OCI-LY7 (cell line): ENCODE results near the gene RHOU. TPM values are rescaled to one million over a fixed set of nuclear protein-coding genes. Genes with fewer than 3 reads are reported as not detected.

Experiments
- BruUV-seq: library from RNA; stranded (reverse); fragments of 400-500 nt; replicated peaks from 2 replicates; lab custom pipeline; 2021; lab: Mats Ljungman, UMichigan
- CTCF ChIA-PET: fragments of 300-600 bp; sonication (Branson Sonifier 250); formaldehyde crosslinking; loops from one replicate; lab custom pipeline; 2022; ENCODE audit warnings: antibody characterized with exemption; ENCODE audit not compliant: unreplicated experiment; lab: Charles Lee
- POLR2A ChIA-PET: fragments of 300-600 bp; sonication (Branson Sonifier 250); formaldehyde crosslinking; loops from one replicate; lab custom pipeline; 2022; ENCODE audit warnings: antibody characterized with exemption; lab: Charles Lee
- DNase-seq: peaks from one replicate; pipeline ENCODE4 v3.0.0-alpha.2; 2015; ENCODE audit warnings: low spot score
- H2AFZ ChIP-seq: fragments of 200-600 bp; sonication (generic), shearing (Covaris generic); 2 replicates; pipeline ENCODE4 v1.6.1; 2014; ENCODE audit warnings: mild to moderate bottlenecking, antibody characterized with exemption, low read length, moderate library complexity
- H3K27ac ChIP-seq: fragments of 200-600 bp; sonication (generic); 2 replicates; pipeline ENCODE4 v1.5.1; 2014; ENCODE audit warnings: mixed run types, low read depth, mild to moderate bottlenecking, moderate library complexity, low read length, inconsistent platforms; ENCODE audit not compliant: poor library complexity, severe bottlenecking
- H3K36me3 ChIP-seq: fragments of 200-600 bp; sonication (generic); 2 replicates; pipeline ENCODE4 v1.6.1; 2014; ENCODE audit warnings: mild to moderate bottlenecking, antibody characterized with exemption, low read length, moderate library complexity, mixed read lengths; ENCODE audit not compliant: insufficient read depth
- H3K4me1 ChIP-seq: fragments of 200-600 bp; sonication (generic); 2 replicates; pipeline ENCODE4 v1.5.1; 2014; ENCODE audit warnings: mild to moderate bottlenecking, low read length; ENCODE audit not compliant: insufficient read depth, poor library complexity, severe bottlenecking
- H3K4me2 ChIP-seq: fragments of 200-600 bp; sonication (generic); 2 replicates; pipeline ENCODE4 v1.6.1; 2014; ENCODE audit warnings: mild to moderate bottlenecking, low read length
- H3K4me3 ChIP-seq: fragments of 200-600 bp; sonication (generic); 2 replicates; pipeline ENCODE4 v1.5.1; 2014; ENCODE audit warnings: mild to moderate bottlenecking, low read depth, low read length; ENCODE audit not compliant: poor library complexity, severe bottlenecking
- H3K79me2 ChIP-seq: fragments of 200-600 bp; sonication (generic); 2 replicates; pipeline ENCODE4 v1.6.1; 2016; ENCODE audit warnings: low read depth, mild to moderate bottlenecking, low read length, moderate library complexity, mixed read lengths; ENCODE audit not compliant: insufficient read depth
- H3K9me2 ChIP-seq: fragments of 200-600 bp; sonication (generic); 2 replicates; pipeline ENCODE4 v1.6.1; 2016; ENCODE audit warnings: mild to moderate bottlenecking, low read length, mixed read lengths; ENCODE audit not compliant: insufficient read depth
- H3K9me3 ChIP-seq: fragments of 200-600 bp; sonication (generic); 2 replicates; pipeline ENCODE4 v1.6.1; 2014; ENCODE audit warnings: mild to moderate bottlenecking, mixed run types, low read length, mixed read lengths
- H4K20me1 ChIP-seq: fragments of 200-600 bp; sonication (generic); 2 replicates; pipeline ENCODE4 v1.6.1; 2014; ENCODE audit warnings: mild to moderate bottlenecking, antibody characterized with exemption, low read length, moderate library complexity, mixed read lengths; ENCODE audit not compliant: insufficient read depth
- EZH2phosphoT487 ChIP-seq: fragments of 200-600 bp; sonication (generic); IDR thresholded peaks from 2 replicates; pipeline ENCODE4 v1.6.1; 2018; ENCODE audit warnings: low read depth, borderline replicate concordance, mild to moderate bottlenecking, mixed run types, antibody characterized with exemption, low read length, moderate library complexity, mixed read lengths
- intact Hi-C: fragments of 100-400 bp; cut with micrococcal nuclease; formaldehyde crosslinking; loops from one replicate; pipeline ENCODE4 v1.10.0; 2022; ENCODE audit not compliant: unreplicated experiment
- total RNA-seq, 2 experiments: library from RNA; depleted of rRNA in 1 of 2; stranded (reverse); fragments of >200 nt in 1 of 2; shearing (Covaris generic) in 1 of 2; gene quantifications; 2 replicates each; pipeline ENCODE4 v1.2.3, GENCODE V29; 2014 to 2022
- TF ChIP-seq, protein P1 (sequence below): fragments of 200-600 bp; sonication (generic); conservative IDR thresholded peaks from 2 replicates; pipeline ENCODE4 v1.5.1; 2014; ENCODE audit warnings: mild to moderate bottlenecking, antibody characterized with exemption, low read length, moderate library complexity, mixed read lengths

Gene RHOU
- total RNA-seq, 2 experiments from 2014 or later = not detected

DNA sequence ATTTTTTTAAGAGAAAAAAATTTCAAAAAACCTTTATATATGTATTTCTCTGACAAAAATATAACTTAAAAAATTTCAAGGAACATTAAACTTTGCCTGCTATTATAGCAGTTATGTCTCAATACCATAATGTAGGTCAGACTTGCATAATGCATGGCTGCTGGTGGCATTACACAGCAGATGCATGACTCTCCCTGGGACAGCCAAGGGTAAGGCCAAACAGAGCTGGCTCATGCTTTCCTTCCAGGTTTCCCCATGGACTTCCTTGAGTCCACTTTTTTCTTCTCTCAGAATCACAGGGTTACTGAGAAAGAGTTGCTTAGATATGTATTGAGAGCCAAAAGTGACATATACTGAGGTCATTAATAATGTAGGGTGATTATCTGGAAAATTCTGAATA lies 43.7 kb downstream of the RHOU start:
- Histone ChIP-seq H4K20me1 (no peaks in the 10 kb centered on the region), H3K27ac (no peak overlapping the region), H3K4me3 (no peak overlapping the region), H3K4me1 (no peaks in the 10 kb centered on the region), H3K9me3 (no peaks in the 10 kb centered on the region), H2AFZ (no peak overlapping the region), H3K36me3 (no peaks in the 10 kb centered on the region), H3K79me2 (no peaks in the 10 kb centered on the region), H3K4me2 (no peak overlapping the region), H3K9me2 (no peaks in the 10 kb centered on the region)
- no TSS peak for BruUV-seq
- ChIA-PET POLR2A (interaction anchor here (0.6 kb wide), 1 partner anchor 22 kb away, joined by 3 read pairs; no protein-coding TSS in a partner anchor), CTCF (no interaction called here)
- no peak for TF ChIP-seq EZH2phosphoT487
- TF ChIP-seq, protein P1, sequence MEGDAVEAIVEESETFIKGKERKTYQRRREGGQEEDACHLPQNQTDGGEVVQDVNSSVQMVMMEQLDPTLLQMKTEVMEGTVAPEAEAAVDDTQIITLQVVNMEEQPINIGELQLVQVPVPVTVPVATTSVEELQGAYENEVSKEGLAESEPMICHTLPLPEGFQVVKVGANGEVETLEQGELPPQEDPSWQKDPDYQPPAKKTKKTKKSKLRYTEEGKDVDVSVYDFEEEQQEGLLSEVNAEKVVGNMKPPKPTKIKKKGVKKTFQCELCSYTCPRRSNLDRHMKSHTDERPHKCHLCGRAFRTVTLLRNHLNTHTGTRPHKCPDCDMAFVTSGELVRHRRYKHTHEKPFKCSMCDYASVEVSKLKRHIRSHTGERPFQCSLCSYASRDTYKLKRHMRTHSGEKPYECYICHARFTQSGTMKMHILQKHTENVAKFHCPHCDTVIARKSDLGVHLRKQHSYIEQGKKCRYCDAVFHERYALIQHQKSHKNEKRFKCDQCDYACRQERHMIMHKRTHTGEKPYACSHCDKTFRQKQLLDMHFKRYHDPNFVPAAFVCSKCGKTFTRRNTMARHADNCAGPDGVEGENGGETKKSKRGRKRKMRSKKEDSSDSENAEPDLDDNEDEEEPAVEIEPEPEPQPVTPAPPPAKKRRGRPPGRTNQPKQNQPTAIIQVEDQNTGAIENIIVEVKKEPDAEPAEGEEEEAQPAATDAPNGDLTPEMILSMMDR = no peak
- no peak for DNase-seq
- intact Hi-C loops = no loop called here

DNA sequence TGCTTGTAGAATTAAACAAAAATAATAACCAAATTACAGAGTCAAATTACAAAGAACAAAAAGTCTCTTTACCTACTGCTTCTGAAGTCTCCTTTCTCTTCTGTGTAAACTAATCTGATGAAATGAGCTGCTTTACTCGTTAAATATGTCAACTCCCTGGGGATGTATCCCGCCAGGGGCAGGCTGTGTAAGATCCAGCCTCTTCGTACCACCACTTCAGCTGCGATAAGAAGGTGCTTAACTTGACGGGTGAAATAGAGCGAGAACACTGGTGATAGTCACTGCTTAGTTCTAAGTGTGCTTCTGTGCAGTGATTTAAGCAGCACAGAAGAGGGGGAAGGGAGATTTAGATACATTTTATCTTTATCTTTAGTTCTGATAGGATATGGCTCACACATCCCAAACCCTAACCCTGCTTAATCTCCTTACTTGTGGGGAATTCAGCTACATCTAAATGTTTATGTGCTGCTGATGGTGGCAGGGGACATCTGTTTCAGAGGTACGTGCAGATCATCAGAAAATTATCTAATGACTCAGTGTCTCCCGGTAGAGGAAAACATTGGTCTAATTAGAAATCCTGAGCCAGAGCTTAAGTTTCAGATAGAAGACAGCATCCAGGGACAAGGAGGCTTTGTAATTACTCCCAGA lies 46.0 kb downstream of the RHOU start:
- Histone ChIP-seq H4K20me1 (no peaks in the 10 kb centered on the region; the same call in 1 of the 2 replicates), H3K4me2 (no peak overlapping the region), H3K27ac (no peak overlapping the region), H3K4me1 (no peaks in the 10 kb centered on the region), H3K4me3 (no peak overlapping the region), H2AFZ (no peak overlapping the region), H3K79me2 (no peaks in the 10 kb centered on the region), H3K36me3 (no peaks in the 10 kb centered on the region), H3K9me3 (no peaks in the 10 kb centered on the region), H3K9me2 (no peaks in the 10 kb centered on the region)
- TF ChIP-seq, protein P1 = no peak
- no peak for TF ChIP-seq EZH2phosphoT487
- POLR2A ChIA-PET = no interaction called here
- no peak for DNase-seq
- intact Hi-C loops = no loop called here
- CTCF ChIA-PET = no interaction called here
- no TSS peak for BruUV-seq

DNA sequence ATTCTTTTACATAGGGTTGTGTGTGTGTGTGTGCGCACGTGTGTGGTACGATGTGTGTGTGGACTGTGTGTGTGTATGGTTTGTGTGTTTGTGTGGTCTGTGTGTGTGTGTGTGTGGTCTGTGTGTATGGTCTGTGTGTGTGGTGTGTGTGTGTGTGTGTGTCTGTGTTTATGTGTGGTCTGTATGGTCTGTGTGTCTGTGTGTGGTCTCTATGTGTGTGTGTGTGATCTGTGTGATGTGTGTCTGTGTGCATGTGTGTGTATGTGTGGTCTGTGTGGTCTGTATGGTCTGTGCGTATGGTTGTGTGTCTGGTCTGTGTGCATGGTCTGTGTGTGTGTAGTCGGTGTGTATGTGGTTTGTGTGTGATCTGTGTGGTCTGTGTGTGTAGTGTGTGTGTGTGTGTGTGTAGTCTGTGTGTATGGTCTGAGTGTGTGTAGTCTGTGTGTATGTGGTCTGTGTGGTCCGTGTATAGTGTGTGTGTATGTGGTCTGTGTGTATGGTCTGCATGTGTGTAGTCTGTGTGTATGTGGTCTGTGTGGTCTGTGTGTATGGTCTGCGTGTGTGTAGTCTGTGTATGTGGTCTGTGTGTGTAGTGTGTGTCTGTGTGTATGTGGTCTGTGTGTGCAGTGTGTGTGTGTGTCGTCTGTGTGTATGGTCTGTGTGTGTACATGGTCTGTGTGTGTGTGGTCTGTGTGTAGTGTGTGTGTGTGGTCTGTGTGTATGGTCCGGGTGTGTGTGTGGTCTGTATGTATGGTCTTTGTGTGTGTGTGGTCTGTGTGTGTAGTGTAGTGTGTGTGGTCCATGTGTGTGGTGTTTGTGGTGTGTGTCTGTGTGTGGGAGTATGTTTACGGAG lies 46.8 kb downstream of the RHOU start:
- no peak overlapping the region for H3K27ac ChIP-seq
- intact Hi-C loops = no loop called here
- H3K4me1 ChIP-seq = no peaks in the 10 kb centered on the region
- no peak overlapping the region for H3K4me3 ChIP-seq
- H3K4me2 ChIP-seq = no peak overlapping the region
- no peaks in the 10 kb centered on the region; the same call in 1 of the 2 replicates for H4K20me1 ChIP-seq
- no peaks in the 10 kb centered on the region for H3K9me2 ChIP-seq
- TF ChIP-seq, protein P1 = no peak
- TF ChIP-seq EZH2phosphoT487 = no peak
- H2AFZ ChIP-seq = no peak overlapping the region
- ChIA-PET CTCF (no interaction called here), POLR2A (no interaction called here)
- no peaks in the 10 kb centered on the region for H3K79me2 ChIP-seq
- no peaks in the 10 kb centered on the region for H3K9me3 ChIP-seq
- no peak for DNase-seq
- no TSS peak for BruUV-seq
- no peaks in the 10 kb centered on the region for H3K36me3 ChIP-seq
